Measurements from ENCODE around the gene MYH14. TPM values are rescaled to one million over a fixed set of nuclear protein-coding genes. Genes with fewer than 3 reads are reported as not detected.

The MYH14 gene
- total RNA-seq, 2 donors from 2014 or later = 55.7 to 67.7 TPM

DNA sequence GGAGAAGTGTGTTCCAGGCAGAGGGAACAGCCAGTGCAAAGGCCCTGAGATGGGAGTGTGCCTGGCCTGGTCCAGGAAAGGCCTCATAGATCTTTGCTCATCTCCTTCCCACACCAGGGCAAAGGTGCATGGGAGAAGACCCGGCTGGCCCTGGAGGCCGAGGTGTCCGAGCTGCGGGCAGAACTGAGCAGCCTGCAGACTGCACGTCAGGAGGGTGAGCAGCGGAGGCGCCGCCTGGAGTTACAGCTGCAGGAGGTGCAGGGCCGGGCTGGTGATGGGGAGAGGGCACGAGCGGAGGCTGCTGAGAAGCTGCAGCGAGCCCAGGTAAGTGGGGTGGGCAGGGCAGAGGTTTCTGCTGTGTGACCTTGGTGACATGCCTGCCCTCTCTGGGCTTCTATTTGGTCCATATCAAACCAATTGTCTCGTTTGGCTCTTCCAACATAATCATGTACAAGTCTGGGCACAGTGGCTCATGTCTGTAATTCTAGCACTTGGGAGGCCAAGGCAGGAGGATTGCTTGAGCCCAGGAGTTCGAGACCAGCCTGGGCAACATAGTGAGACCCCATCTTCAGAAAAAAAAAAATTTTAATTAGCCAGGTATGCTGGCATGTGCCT, 74.7 kb downstream of the MYH14 start:
- intact Hi-C loops (cut with DNase I) = no loop called here
- ATAC-seq (no peak), DNase-seq (no peak)

DNA sequence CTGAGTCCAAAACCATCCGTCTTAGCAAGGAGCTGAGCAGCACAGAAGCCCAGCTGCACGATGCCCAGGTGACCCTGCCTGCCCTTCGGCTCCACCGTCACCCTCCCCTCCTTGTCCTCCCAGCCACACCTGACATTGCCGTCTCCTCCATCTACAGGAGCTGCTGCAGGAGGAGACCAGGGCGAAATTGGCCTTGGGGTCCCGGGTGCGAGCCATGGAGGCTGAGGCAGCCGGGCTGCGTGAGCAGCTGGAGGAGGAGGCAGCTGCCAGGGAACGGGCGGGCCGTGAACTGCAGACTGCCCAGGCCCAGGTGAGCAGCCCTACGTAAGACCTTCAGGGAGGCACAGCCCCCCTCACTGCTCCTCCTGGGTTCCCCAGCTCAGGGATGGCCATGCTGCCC, 76.7 kb downstream of the MYH14 start:
- no peak for DNase-seq
- intact Hi-C loops (cut with DNase I) = no loop called here
- ATAC-seq = no peak

DNA sequence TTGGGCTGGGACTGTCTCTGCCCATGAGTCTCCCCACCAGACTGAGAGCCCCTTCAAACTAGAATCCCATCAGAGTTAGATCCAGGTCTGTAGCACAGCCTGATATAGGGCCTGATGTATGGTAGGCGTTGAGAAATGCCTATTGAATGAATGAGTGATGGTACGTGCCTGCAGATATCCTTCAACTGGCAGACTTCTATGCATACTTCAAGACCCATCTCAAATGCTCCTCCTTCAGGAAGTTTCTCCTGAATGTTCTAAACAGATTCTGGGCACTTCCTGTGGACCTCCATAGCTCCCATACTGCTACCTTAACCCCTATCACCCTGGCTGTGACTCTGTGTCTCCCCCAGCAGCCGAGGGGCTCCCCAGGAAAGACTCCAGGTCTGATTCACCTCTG, 77.6 kb downstream of the MYH14 start:
- ATAC-seq = no peak
- intact Hi-C loops (cut with DNase I) = no loop called here
- DNase-seq = no peak

DNA sequence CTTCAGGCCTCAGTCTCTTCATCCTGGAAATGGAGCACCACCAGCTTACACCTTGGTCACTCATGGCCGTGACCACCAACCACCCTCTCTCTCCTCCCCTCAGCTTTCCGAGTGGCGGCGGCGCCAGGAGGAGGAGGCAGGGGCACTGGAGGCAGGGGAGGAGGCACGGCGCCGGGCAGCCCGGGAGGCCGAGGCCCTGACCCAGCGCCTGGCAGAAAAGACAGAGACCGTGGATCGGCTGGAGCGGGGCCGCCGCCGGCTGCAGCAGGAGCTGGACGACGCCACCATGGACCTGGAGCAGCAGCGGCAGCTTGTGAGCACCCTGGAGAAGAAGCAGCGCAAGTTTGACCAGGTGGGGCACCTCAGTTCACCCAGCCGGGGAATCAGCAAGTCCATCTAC, 78.1 kb downstream of the MYH14 start:
- no peak for ATAC-seq
- intact Hi-C loops (cut with DNase I) = no loop called here
- no peak for DNase-seq

DNA sequence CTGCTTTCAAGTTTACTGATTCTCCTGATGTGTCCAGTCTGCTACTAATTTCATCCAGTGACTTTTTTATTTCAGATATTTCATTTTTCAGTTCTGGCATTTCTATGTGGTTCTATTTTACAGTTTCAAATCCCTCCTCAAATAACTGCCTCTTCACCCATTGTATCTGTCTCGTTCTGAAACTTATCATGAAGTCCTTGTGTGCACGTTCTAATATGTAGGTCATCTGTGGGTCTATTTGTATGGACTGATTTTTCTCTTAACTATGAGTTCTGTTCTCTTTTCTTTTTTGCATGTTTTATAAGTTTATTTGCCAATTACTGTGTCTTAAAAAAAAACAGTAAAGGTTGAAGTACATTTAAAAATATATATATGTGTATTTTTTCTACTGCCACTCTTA, 82.4 kb downstream of the MYH14 start:
- DNase-seq (no peak), ATAC-seq (no peak)
- intact Hi-C loops (cut with DNase I) = no loop called here

DNA sequence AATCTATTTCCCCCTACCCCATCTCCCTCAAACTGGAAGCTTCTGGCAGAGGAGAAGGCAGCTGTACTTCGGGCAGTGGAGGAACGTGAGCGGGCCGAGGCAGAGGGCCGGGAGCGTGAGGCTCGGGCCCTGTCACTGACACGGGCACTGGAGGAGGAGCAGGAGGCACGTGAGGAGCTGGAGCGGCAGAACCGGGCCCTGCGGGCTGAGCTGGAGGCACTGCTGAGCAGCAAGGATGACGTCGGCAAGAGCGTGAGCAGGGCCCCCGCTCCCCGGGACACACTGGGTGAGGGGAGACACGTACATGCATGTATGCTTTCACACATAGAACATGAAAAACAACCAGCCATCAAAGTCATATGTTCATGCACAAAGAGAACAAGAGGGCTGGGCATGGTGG, 83.0 kb downstream of the MYH14 start:
- DNase-seq = no peak
- ATAC-seq = no peak
- intact Hi-C loops (cut with DNase I) = no loop called here

DNA sequence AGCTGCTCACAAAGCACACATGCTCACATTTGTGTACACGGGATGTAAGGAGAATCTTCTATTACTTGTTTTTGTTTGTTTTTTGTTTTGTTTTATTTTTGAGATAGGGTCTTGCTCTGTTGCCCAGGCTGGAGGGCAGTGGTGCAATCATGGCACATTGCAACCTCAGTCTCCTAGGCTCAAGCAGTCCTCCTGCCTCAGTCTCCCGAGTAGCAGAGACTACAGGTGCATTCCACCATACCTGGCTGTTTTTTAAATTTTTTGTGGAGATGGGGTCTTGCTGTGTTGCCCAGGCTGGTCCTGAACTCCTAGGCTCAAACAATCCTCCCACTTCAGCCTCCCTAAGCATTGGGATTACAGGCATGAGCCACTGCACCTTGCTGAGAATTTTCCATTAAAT, 83.9 kb downstream of the MYH14 start:
- no peak for DNase-seq
- intact Hi-C loops (cut with DNase I) = no loop called here
- ATAC-seq = no peak

DNA sequence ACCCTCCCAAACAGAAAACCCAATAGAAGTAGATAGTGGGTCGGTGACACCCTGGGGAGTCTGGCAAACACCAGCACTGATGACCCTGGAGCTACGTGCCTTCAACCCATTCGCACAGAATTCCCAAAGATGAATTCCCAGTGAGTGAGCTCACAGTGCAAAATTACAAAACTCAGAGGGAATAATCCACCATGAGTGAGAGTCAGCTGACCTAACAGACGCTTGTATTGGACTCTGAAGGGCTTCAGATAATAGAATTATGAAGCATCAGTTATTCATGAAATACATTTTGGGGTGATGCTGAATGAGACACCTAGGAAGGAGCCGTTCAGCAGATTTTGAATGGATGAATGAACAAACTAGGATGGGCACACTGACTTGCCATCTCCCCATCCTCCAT, 85.5 kb downstream of the MYH14 start:
- DNase-seq = no peak
- no peak for ATAC-seq
- intact Hi-C loops (cut with DNase I) = no loop called here

DNA sequence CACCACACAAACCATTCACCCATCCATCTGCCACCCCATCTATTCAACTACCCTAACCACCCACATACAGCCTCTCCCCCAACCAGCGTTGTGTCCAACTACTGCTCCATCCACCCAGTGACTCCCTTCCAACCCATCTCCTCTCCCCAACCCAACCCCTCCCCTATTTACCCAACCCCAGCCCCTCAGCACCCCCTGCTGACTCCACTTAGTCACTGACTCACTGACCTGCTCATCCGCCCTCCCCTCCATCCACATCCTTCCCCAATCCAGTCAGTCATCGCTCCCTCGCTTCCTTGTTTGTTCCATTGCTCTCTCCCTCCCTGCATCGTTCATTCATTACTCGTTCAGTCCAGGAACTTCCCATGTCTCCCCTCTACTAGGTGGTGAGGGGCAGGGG, 86.6 kb downstream of the MYH14 start:
- no peak for DNase-seq
- intact Hi-C loops (cut with DNase I) = no loop called here
- ATAC-seq = no peak

DNA sequence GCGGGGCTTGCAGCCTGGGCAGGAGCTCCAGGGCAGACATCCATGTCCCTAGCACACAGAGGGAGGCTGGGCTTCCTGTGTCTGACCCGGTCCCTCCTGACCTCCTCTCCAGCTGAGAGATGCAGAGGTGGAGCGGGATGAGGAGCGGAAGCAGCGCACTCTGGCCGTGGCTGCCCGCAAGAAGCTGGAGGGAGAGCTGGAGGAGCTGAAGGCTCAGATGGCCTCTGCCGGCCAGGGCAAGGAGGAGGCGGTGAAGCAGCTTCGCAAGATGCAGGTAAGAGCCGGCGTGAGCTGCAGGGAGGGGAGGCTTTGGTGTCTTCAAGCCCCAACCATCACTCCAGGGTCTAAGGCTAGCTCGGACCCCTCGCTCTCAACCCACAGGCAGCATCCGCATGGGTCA, 87.4 kb downstream of the MYH14 start:
- intact Hi-C loops (cut with DNase I) = no loop called here
- ATAC-seq (no peak), DNase-seq (no peak)

DNA sequence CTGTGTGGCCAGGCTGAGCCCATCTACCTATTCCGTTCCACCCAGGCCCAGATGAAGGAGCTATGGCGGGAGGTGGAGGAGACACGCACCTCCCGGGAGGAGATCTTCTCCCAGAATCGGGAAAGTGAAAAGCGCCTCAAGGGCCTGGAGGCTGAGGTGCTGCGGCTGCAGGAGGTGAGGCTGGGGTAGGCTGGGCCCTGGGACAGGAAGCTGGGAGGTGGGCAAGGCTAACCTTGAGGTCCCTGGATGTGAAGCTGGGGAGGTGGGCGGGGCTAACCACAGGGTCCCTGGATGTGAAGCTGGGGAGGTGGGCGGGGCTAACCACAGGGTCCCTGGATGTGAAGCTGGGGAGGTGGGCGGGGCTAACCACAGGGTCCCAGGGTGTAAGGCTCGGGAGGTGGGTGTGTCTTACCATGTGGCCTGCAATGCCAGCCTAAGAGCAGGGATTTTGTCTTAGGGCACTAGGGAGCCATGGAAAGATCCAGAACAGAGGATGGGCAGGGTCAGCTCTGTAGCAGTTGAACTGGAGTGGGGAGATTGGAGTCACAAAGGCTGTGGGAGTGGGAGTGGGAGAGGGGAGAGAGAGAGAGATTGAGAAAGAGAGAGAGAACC, 88.9 kb downstream of the MYH14 start:
- intact Hi-C loops (cut with DNase I) = no loop called here
- no peak for ATAC-seq
- DNase-seq = no peak

DNA sequence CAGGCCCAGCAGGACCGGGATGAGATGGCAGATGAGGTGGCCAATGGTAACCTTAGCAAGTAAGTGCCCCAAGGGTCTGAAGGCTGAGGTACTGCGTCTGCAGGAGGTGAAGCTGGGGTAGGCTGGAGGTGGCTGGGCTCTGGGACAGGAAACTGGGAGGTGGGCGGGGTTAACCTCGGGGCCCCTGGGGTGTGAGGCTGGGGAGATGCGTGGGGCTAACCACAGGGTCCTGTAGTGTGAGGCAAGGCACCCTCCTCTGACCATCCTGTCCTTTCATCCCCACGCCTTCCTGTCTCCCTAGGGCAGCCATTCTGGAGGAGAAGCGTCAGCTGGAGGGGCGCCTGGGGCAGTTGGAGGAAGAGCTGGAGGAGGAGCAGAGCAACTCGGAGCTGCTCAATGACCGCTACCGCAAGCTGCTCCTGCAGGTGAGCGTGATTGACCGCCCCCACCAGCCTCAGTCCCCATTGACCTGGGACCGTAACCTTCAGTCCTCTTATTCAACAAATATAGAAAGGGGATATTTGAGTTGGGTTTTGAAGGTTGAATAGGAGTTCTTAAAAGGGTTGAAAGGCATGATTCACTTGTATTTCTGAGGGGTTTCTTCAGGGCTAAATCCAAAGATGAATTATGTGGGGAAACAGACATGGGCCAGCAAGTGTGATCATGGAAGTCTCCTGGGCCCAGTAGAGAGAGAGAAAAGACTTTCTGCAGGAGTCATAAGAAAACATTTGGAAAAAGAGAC, 90.0 kb downstream of the MYH14 start:
- no peak for DNase-seq
- intact Hi-C loops (cut with DNase I) = no loop called here
- no peak for ATAC-seq

DNA sequence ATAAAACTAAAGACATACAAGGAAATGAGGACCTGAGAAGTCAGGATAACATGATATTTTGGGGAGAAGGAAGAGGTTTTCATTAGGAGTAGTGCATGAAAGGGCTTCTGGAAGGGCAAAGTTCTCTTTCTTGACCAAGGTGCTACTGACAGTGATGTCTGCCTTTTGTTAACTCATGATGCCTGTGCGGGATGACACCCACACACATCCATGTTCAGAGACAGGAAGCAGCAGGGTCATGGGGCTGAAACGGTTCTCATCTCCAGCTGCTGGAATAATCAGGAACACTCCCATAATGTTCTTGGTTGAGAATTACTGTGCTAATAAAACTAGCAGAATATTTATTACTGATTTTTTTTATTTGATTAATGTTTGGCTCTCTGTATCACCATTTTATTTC, 96.6 kb downstream of the MYH14 start:
- intact Hi-C loops (cut with DNase I) = no loop called here
- DNase-seq = no peak
- no peak for ATAC-seq

DNA sequence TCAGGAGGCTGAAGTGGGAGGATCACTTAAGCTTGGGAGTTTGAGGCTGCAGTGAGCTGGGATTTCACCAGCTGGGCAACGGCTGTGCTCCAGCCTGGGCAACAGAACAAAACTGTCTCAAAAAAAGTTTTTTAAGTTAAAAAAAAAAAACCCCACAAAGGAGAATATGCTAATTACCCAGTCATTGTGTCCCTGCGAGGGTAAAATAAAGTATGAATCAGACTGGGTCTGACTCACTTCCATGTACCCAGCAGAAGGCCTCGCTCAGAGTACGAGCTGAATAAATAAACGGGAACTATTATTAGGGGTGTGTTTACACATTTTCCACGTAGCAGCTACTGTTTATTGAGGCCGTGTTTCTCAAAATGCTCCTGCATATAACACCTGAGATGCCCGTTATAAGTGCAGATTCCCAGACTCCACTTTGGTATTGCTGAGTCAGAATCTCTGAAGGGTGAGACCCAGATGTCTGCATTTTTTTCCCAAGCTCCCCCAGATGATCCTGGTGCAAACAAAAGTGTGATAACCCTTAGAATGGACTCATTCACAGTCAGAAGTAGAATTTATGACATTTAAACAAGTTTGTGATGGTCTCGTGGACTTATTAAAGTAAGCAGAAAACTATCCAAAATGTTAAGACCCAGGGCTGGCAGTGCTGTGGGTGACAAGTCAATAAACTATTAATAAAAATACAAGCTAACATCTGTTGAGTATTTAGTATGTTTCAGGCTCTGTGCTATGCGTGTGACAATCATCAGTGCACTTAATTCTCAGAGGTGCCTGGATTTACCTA, 97.6 kb downstream of the MYH14 start:
- intact Hi-C loops (cut with DNase I) = no loop called here
- ATAC-seq (no peak), DNase-seq (no peak)

DNA sequence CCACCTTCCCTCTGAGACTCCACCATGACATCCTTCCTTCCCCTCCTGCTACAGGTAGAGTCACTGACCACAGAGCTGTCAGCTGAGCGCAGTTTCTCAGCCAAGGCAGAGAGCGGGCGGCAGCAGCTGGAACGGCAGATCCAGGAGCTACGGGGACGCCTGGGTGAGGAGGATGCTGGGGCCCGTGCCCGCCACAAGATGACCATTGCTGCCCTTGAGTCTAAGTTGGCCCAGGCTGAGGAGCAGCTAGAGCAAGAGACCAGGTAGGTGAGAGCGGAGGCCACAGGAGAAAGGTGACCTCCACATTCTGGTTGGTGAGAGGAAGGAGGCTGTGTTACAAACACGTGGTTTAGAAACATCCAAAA, 98.2 kb downstream of the MYH14 start:
- intact Hi-C loops (cut with DNase I) = no loop called here
- DNase-seq = no peak
- ATAC-seq = no peak

DNA sequence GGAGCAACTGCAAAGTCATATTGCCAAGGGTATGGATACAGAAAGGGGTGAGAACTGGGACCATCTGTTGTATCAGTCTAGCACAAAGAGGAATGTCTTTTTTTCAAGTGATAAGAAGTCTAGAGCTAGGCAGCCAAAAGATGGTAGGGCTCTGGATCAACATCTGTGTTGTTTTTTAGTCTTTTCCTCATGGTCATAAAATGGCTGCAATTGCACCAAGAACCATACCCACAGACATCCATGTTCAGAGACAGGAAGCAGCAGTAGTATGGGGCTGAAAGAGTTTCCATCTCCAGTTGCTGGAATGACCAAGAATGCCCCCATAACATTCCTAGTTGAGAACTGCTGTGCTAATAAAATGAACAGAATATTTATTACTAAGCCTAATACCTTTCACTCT, 100.1 kb downstream of the MYH14 start:
- DNase-seq (no peak), ATAC-seq (no peak)
- intact Hi-C loops (cut with DNase I) = no loop called here

DNA sequence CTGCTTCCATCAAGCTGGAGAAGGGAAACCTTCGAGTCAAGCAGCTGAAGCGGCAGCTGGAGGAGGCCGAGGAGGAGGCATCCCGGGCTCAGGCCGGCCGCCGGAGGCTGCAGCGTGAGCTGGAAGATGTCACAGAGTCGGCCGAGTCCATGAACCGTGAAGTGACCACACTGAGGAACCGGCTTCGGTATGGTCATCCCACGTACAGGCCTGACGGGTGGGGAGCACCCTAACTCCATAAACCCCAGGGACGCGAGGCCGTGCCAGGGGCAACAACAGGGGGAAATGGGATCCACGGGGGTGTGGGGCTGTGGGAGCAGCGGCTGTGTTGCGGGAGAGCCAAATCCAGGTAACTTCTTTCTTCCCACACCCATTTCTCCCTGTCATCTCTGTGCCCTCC, 105.6 kb downstream of the MYH14 start:
- no peak for DNase-seq

DNA sequence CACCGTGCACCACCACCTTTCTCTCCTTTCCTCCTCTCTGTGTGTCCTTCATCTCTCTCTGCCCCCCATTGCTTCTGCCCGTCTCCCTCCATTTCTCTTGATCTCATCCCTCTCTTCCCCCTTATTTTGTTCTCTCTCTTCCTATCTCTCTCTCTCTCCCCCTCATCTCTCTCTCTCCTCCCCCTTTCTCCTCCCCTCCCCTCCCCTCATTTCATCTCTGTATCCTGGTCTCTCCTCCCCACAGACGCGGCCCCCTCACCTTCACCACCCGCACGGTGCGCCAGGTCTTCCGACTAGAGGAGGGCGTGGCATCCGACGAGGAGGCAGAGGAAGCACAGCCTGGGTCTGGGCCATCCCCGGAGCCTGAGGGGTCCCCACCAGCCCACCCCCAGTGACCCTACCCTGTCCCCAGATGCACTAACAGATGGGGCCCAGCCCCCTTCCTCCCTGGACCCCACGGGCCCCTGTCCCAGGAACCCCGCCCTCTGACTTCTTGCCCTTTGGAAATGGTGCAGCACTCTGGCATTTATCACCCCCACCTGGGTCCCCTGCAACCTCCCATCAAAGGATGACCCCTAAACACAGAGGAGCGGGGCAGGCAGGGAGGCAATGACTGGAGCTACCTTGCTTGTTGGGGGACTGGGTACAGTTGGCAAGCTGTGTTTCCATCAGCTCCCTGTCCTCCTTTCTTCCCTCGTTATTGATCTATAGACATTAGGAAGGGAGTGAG, 106.1 kb downstream of the MYH14 start:
- ATAC-seq (no peak), DNase-seq (no peak)
- intact Hi-C loops (cut with DNase I) = no loop called here

More for the DNA sequence above, 105.6 kb downstream of the MYH14 start:
- ATAC-seq = no peak
- intact Hi-C loops (cut with DNase I) = no loop called here

DNA sequence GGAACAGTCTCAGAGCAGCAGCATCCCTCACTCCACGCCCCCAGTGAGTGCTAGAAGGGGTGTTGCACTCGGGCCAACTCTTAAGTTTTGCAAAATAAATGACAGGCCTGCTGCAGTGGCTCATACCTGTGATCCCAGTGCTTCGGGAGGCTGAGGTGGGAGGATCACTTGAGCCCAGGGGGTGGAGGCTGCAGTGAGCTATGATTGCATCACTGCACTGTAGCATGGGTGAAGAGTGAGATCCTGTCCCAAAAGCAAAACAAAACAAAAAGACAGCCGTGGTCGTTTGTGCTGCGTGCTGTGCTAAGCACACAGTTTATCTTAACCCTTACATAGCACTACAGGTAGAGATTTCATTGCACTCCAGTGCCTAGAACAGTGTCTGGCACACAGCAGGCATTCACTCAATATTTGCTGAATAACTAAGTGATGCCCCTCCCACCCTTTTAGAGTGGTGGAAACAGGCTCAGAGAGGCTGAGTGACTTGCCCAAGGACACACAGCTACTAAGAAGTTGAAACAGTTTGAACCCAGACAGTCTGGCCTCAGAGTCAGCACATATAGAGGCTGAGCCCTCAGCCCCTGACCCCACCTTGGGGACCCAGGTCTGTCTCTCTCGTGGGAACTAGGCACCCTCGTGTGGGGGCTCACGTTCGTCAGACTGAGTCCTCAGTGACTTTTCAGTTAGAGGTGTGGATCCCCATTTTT, 107.5 kb downstream of the MYH14 start:
- intact Hi-C loops (cut with DNase I) = no loop called here
- no peak for ATAC-seq
- no peak for DNase-seq
